Forelimb muscle (tissue), 1 donor: ENCODE data around the gene TIMM29. TPM values are rescaled to one million over a fixed set of nuclear protein-coding genes. Genes with fewer than 3 reads are reported as not detected.

Experiments
- polyA plus RNA-seq: library from polyadenylated mRNA; unstranded; fragments of 120-200 nt; gene quantifications from one replicate; pipeline ENCODE4 v1.2.1, GENCODE V29; 2013; ENCODE audit not compliant: insufficient read length

The TIMM29 gene
- polyA plus RNA-seq, 1 donor = 18.1 TPM

Other genes starting within 250 kb of the TIMM29 start
- gene QTRT1, start 227.4 kb upstream of the TIMM29 start, polyA plus RNA-seq = 31.7 TPM
- gene DNM2, start 210.7 kb upstream of the TIMM29 start, polyA plus RNA-seq = 75.8 TPM
- gene TMED1, start 92.6 kb upstream of the TIMM29 start, polyA plus RNA-seq = 42.4 TPM
- gene C19orf38, start 80.4 kb upstream of the TIMM29 start, polyA plus RNA-seq = 3.0 TPM
- gene CARM1, start 57.3 kb upstream of the TIMM29 start, polyA plus RNA-seq = 65.0 TPM
- gene YIPF2, start 172 bp upstream of the TIMM29 start, polyA plus RNA-seq = 25.4 TPM
- 91.4 TPM for gene SMARCA4, start 32.2 kb downstream of the TIMM29 start, polyA plus RNA-seq
- 17.7 TPM for gene LDLR, start 160.7 kb downstream of the TIMM29 start, polyA plus RNA-seq
- 9.2 TPM for gene SPC24, start 227.0 kb downstream of the TIMM29 start, polyA plus RNA-seq